HG02759 (cell line): ENCODE data around the gene FANCC.

Source experiments
- ATAC-seq: cut with Tn5 transposase; IDR thresholded peaks from one replicate; pipeline ENCODE4 v1.9.1; 2021; ENCODE audit warnings: mild to moderate bottlenecking, moderate library complexity; ENCODE audit not compliant: unreplicated experiment

Gene FANCC

GRCh38 chr9:95317119-95317892 is at the start of gene FANCC:
TSS of gene FANCC (minus strand) at chr9:95317709. CDS start at chr9:95249291, 68,418 bp downstream.
- peak; percentile 82 for ATAC-seq

GRCh38 chr9:95366731-95367325 is 49.3 kb upstream of the FANCC start:
- ATAC-seq, result no peak

GRCh38 chr9:95365766-95366165 is 48.3 kb upstream of the FANCC start:
- ATAC-seq, result no peak

GRCh38 chr9:95363051-95363841 is 45.7 kb upstream of the FANCC start:
- ATAC-seq, result no peak

GRCh38 chr9:95360866-95361265 is 43.4 kb upstream of the FANCC start:
- ATAC-seq, result no peak

- no peak for ATAC-seq
Observed at GRCh38 chr9:95357316-95357715, 39.8 kb upstream of the FANCC start.

- no peak for ATAC-seq
Observed at GRCh38 chr9:95355500-95355899, 38.0 kb upstream of the FANCC start.

- no peak for ATAC-seq
Observed at GRCh38 chr9:95351051-95351450, 33.5 kb upstream of the FANCC start.

GRCh38 chr9:95350266-95350665 is 32.8 kb upstream of the FANCC start:
- no peak for ATAC-seq

- no peak for ATAC-seq
Observed at GRCh38 chr9:95349091-95350038, 31.9 kb upstream of the FANCC start.

- no peak for ATAC-seq
Observed at GRCh38 chr9:95346021-95346420, 28.5 kb upstream of the FANCC start.

GRCh38 chr9:95344735-95345325 is 27.3 kb upstream of the FANCC start:
- no peak for ATAC-seq

- no peak for ATAC-seq
Observed at GRCh38 chr9:95343725-95344287, 26.3 kb upstream of the FANCC start.

GRCh38 chr9:95342571-95342970 is 25.1 kb upstream of the FANCC start:
- ATAC-seq, result no peak

- ATAC-seq, result no peak
Observed at GRCh38 chr9:95341293-95341962, 23.9 kb upstream of the FANCC start.

- no peak for ATAC-seq
Observed at GRCh38 chr9:95338243-95338642, 20.7 kb upstream of the FANCC start.

- ATAC-seq, result no peak
Observed at GRCh38 chr9:95336281-95336680, 18.8 kb upstream of the FANCC start.

GRCh38 chr9:95333426-95333825 is 15.9 kb upstream of the FANCC start:
- ATAC-seq, result no peak

GRCh38 chr9:95332860-95333259 is 15.4 kb upstream of the FANCC start:
- ATAC-seq, result no peak
